GM18526 (cell line): ENCODE data around the gene PAM.

ENCODE experiments used
- POLR2A ChIP-seq: IDR thresholded peaks from 3 replicates; pipeline ENCODE4 v1.6.1; 2011; ENCODE audit not compliant: insufficient read length; ENCODE audit errors: extremely low read depth

PAM gene

GRCh38 chr5:102857076-102857818 lies 102.1 kb downstream of the PAM start:
- TF ChIP-seq POLR2A: no peak

DNA sequence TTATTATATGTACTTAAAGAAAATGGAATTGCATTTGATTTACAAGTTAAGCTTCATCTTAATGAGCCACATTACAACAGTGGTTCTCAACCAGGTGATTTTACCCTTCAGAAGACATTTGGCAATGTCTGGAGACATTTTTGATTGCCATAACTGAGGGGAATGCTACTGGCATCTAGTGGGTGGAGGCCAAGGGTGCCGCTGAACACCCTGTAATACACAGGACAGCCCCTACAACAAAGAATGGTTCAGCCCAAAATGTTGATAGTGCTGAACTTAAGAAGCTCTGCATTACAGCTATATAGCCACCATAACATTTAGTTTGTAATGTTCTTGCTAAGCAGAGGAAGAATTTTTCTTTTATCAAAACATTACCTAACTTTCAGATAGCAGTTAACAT lies 103.1 kb downstream of the PAM start:
- TF ChIP-seq POLR2A: no peak

GRCh38 chr5:102858808-102859207 lies 103.7 kb downstream of the PAM start:
- TF ChIP-seq POLR2A: no peak

GRCh38 chr5:102860035-102860434 lies 104.9 kb downstream of the PAM start:
- TF ChIP-seq POLR2A: no peak

DNA sequence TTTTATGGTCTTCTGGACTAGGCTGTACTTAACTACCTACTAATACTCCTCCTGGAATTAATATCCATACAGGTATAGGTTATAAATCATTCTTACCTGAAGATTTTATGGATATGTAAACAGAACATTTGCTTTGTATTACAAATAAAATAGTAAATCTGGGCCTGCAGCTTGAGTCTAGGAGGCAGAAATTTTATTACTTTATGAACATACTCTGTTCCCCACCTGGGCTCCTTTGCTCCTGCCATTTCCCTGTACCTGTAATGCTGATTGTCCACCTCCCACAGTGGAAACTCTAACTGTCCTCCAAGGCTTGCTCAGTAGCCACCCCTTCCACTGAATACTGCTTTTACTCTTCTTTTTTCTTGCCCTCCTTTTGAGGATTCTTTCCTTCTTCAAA lies 108.0 kb downstream of the PAM start:
- TF ChIP-seq POLR2A: no peak

- no peak for TF ChIP-seq POLR2A
Measured at GRCh38 chr5:102863764-102864560, 108.9 kb downstream of the PAM start.

DNA sequence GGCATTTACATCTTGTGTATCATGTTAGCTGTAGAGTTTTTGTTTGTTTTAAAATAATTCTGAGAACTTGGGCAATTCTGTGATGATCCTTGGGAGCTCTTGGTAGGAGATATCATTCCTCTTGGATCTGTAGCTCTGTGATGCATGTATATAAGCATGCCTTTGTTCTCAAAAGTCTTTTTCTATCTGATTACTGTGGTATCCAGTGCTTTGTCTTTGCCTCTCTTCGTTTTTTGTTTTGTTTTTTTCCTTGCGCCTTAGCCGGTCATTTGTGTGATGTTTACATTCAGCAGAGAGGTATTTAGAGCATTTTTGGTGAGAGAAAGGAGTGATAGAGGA lies 110.0 kb downstream of the PAM start:
- no peak for TF ChIP-seq POLR2A

- no peak for TF ChIP-seq POLR2A
Measured at GRCh38 chr5:102865510-102866236, 110.6 kb downstream of the PAM start.

DNA sequence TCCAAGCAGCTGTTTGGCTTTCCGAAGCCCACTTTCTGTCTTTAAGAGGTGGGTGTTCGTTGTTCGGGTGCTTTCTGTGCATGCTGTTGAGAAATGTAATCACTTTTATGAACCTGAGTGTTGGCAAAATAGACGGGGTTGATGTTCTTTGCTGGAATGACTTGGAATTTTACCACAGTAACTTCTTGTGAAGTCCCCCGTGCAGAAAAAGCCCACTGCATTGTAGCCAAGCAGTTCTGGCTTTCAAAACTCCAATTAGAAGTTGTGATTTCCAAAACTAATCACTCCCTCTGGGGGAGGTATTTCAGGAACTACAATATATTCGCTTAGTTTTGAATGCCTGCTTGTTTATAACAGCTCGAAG lies 111.1 kb downstream of the PAM start:
- TF ChIP-seq POLR2A: no peak

DNA sequence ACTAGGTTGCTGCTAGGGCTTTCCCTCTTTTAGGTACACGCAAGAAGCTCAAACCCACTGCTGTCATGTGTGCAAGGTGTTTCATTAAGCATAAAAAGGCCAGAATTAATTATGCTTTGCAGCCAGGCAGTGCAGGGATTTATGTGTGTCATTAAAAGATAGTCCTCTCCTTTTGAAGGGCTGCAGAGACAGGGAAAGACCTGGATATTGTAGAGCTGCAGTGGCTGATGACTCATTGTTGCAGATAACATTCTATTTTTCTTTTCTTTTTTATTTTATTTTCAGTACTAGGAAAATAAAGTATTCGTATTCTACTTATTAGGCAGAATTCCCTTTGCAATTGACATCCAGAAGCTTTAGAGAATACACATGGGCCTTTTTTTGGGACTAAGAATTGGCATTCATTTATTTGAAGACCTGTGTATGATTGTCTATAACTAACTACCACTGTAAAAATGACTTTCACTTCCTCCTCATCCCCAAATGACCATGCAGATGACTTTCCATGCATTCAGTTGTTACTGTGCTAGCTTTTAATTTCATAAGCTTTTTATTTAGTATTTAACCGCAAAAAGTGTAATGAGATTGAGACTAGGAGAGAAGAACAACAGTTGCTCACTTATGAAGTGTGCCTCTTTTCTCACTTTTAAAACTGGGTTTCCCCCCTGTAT lies 113.0 kb downstream of the PAM start:
- TF ChIP-seq POLR2A: no peak

- no peak for TF ChIP-seq POLR2A
Measured at GRCh38 chr5:102869230-102869629, 114.1 kb downstream of the PAM start.

GRCh38 chr5:102873379-102873932 lies 118.4 kb downstream of the PAM start:
- TF ChIP-seq POLR2A: no peak

GRCh38 chr5:102874054-102874453 lies 118.9 kb downstream of the PAM start:
- no peak for TF ChIP-seq POLR2A

DNA sequence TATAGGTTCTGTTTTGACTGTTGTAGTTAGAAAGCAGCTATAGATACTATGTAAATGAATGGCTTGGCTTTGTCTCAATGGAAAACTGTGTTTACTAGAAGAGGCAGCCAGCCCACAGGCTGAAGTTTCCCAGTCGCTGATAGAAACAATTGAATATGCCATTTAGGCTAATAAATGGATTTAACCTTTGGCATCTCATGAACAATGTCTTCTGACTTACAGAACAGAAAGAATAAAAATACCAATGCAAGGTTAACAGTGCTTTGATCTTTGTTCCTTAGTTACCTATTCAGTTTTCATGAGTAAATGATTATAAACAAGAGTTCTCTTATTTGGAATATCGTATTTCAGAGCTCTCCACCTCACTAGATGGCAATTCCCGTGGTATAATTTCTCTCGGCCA lies 120.6 kb downstream of the PAM start:
- no peak for TF ChIP-seq POLR2A

DNA sequence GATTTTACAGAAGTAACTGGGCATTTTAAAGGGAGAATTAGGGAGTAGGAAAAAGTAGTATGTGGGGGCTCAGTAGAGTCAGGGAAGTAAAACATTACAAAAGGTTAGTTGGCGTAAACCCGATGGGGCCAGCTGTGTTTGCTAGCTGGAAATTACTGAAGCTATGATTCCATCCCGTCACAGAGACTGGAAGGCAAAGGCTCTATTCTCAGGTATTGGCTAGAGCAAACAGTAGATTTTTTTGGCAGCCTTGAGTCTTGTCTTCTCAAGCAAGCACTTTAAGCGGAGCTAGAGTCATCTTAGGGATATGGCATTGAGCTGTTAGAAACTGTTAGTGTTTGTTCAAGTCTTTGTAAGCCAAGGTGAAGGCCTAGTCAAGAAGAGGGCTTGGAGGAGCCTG lies 121.5 kb downstream of the PAM start:
- no peak for TF ChIP-seq POLR2A
